MM.1S (cell line): ENCODE measurements around the gene ARHGAP12.

ENCODE experiments used
- CTCF ChIP-seq: fragments of 300-600 bp; sonication (generic); IDR thresholded peaks from 2 replicates; pipeline ENCODE4 v1.5.1; 2016; ENCODE audit warnings: antibody characterized with exemption, low read length, mixed read lengths
- EZH2 ChIP-seq: fragments of 300-600 bp; sonication (generic); optimal IDR thresholded peaks from 2 replicates; pipeline ENCODE3; 2017; ENCODE audit warnings: low read depth, mild to moderate bottlenecking, antibody characterized with exemption, low read length, mixed read lengths
- EZH2phosphoT487 ChIP-seq: fragments of 300-600 bp; sonication (generic); IDR thresholded peaks from 2 replicates; pipeline ENCODE4 v1.6.1; 2018; ENCODE audit warnings: antibody characterized with exemption, low read length

GRCh38 chr10:31958856-31959255 lies 30.2 kb upstream of the ARHGAP12 start:
- TF ChIP-seq EZH2phosphoT487 (no peak), CTCF (no peak), EZH2 (no peak)
